Vagina (tissue), 2 donors: ENCODE results near the gene IL18BP. TPM values are rescaled to one million over a fixed set of nuclear protein-coding genes. Genes with fewer than 3 reads are reported as not detected.

Source experiments
- DNase-seq, 2 donors: peaks; one replicate each; pipeline ENCODE4 v3.0.0-alpha.2; 2017; ENCODE audit errors: extremely low spot score in 2 of 2
- H3K27ac ChIP-seq: fragments of 200-600 bp; sonication (generic); one replicate; pipeline ENCODE4 v1.5.1; 2019
- H3K27me3 ChIP-seq: fragments of 200-600 bp; sonication (generic); one replicate; pipeline ENCODE4 v1.5.1; 2019
- H3K36me3 ChIP-seq, 2 donors: fragments of 200-600 bp; sonication (generic); one replicate each; pipeline ENCODE4 v1.5.1; 2017 to 2019
- H3K4me1 ChIP-seq: fragments of 200-600 bp; sonication (generic); one replicate; pipeline ENCODE4 v1.5.1; 2019
- H3K4me3 ChIP-seq, 2 donors: fragments of 200-600 bp; sonication (generic); 1 replicate in 1 of 2; 2 replicates in 1 of 2; pipeline ENCODE4 v1.5.1; 2016 to 2019
- H3K9me3 ChIP-seq: fragments of 200-600 bp; sonication (generic); one replicate; pipeline ENCODE4 v1.5.1; 2019
- CTCF ChIP-seq, 3 experiments: fragments of 450-650 bp in 2 of 3; fragments of 200-600 bp in 1 of 3; sonication (generic) in 1 of 3; IDR thresholded peaks; one replicate each; pipeline ENCODE4 v1.5.1; 2017 to 2019; ENCODE audit warnings: antibody characterized with exemption in 3 of 3, mild to moderate bottlenecking in 2 of 3, moderate library complexity in 2 of 3
- POLR2A ChIP-seq, 2 donors: fragments of 450-650 bp; IDR thresholded peaks; one replicate each; pipeline ENCODE4 v1.6.1; 2017; ENCODE audit warnings: antibody characterized with exemption in 2 of 2, mild to moderate bottlenecking in 2 of 2, moderate library complexity in 2 of 2
- POLR2AphosphoS5 ChIP-seq, 2 donors: sonication (generic); formaldehyde crosslinking; IDR thresholded peaks; one replicate each; pipeline ENCODE4 v1.9.0; 2017; ENCODE audit warnings: antibody characterized with exemption in 2 of 2, mild to moderate bottlenecking in 2 of 2, low read depth in 1 of 2; ENCODE audit not compliant: insufficient read depth in 1 of 2
- intact Hi-C: fragments of 100-400 bp; cut with DNase I; formaldehyde crosslinking; loops from one replicate; pipeline ENCODE4 v1.15.1; 2023
- total RNA-seq: library from RNA; depleted of rRNA; stranded (reverse); fragments of >200 nt; gene quantifications from one replicate; pipeline ENCODE4 v1.2.3, GENCODE V29; 2016

Gene IL18BP
- total RNA-seq, 1 donor from 2014 or later = 2.7 TPM

- Histone ChIP-seq H3K4me3 (peak overlapping the region; percentile 65 to 68), H3K9me3 (no peaks in the 10 kb centered on the region), H3K4me1 (peaks cover 86% of the 10 kb centered on the region), H3K27ac (peak overlapping the region; percentile 96), H3K36me3 (peaks cover 3 to 28% of the 10 kb centered on the region in 2 donors), H3K27me3 (no peaks in the 10 kb centered on the region)
- intact Hi-C loops = no loop called here
- DNase-seq = no peak
- TF ChIP-seq CTCF (IDR thresholded peaks at IDR 0.05) (no peak), POLR2AphosphoS5 (IDR thresholded peaks at IDR 0.05; ENCODE audit: insufficient read depth in 1 of 2, low read depth in 1 of 2) (no peak), POLR2A (IDR thresholded peaks at IDR 0.05) (no peak)
These were observed 39.0 kb downstream of the IL18BP start for GRCh38 chr11:72037554-72038311.

- TF ChIP-seq CTCF (IDR thresholded peaks at IDR 0.05) = no peak
- peak in 1 of 2 donors; percentile 66 for TF ChIP-seq POLR2A (IDR thresholded peaks at IDR 0.05)
- peak in 1 of 2 donors; percentile 89 for TF ChIP-seq POLR2AphosphoS5 (IDR thresholded peaks at IDR 0.05; ENCODE audit: insufficient read depth in 1 of 2, low read depth in 1 of 2)
- Histone ChIP-seq H3K4me1 (peaks cover 83% of the 10 kb centered on the region), H3K4me3 (peak overlapping the region; percentile 65 to 68), H3K27ac (peak overlapping the region; percentile 96), H3K36me3 (peaks cover 3 to 21% of the 10 kb centered on the region in 2 donors), H3K9me3 (no peaks in the 10 kb centered on the region), H3K27me3 (no peaks in the 10 kb centered on the region)
- intact Hi-C loops = no loop called here
- DNase-seq = no peak
These were observed 39.8 kb downstream of the IL18BP start for GRCh38 chr11:72038491-72038890.

GRCh38 chr11:72039031-72039855, 40.5 kb downstream of the IL18BP start:
- no peak for DNase-seq
- Histone ChIP-seq H3K36me3 (peaks cover 3 to 13% of the 10 kb centered on the region in 2 donors), H3K4me3 (peak overlapping the region; percentile 65 to 68), H3K4me1 (peaks cover 75% of the 10 kb centered on the region), H3K9me3 (no peaks in the 10 kb centered on the region), H3K27me3 (no peaks in the 10 kb centered on the region), H3K27ac (peak overlapping the region; percentile 96)
- intact Hi-C loops = no loop called here
- TF ChIP-seq POLR2AphosphoS5 (IDR thresholded peaks at IDR 0.05; ENCODE audit: insufficient read depth in 1 of 2, low read depth in 1 of 2) (no peak), POLR2A (IDR thresholded peaks at IDR 0.05) (no peak), CTCF (IDR thresholded peaks at IDR 0.05) (no peak)

GRCh38 chr11:72039856-72040401, 41.2 kb downstream of the IL18BP start:
- DNase-seq = no peak
- Histone ChIP-seq H3K27me3 (no peaks in the 10 kb centered on the region), H3K9me3 (no peaks in the 10 kb centered on the region), H3K4me3 (peak overlapping the region; percentile 65 to 68), H3K36me3 (peaks cover 3 to 7% of the 10 kb centered on the region in 2 donors), H3K4me1 (peaks cover 68% of the 10 kb centered on the region), H3K27ac (peak overlapping the region; percentile 96)
- no peak for TF ChIP-seq POLR2A (IDR thresholded peaks at IDR 0.05)
- no peak for TF ChIP-seq CTCF (IDR thresholded peaks at IDR 0.05)
- intact Hi-C loops = loop anchor here (2.0 kb wide), 1 partner anchor 41 kb away; the partner anchor contains the start of genes LRRC51 and NUMA1
